B cell (primary cell): ENCODE results near the gene MAP1B.

ENCODE experiments used
- CTCF ChIP-seq: fragments of 200-600 bp; IDR thresholded peaks from one replicate; pipeline ENCODE4 v1.8.0; 2022; ENCODE audit warnings: antibody characterized with exemption, mild to moderate bottlenecking
- EZH2 ChIP-seq: IDR thresholded peaks from 2 replicates; pipeline ENCODE4 v1.6.1; 2012; ENCODE audit warnings: borderline replicate concordance, low read depth, mild to moderate bottlenecking, moderate library complexity, low read length; ENCODE audit not compliant: insufficient read depth, poor library complexity, severe bottlenecking

- TF ChIP-seq EZH2 (no peak), CTCF (no peak)
Measured at GRCh38 chr5:72185496-72186329, 78.4 kb downstream of the MAP1B start.
